BE2C (cell line): Measurements from ENCODE around the gene SNX18.

Source experiments
- DNase-seq: peaks from one replicate; pipeline ENCODE4 v3.0.0-alpha.2; 2020
- H3K27me3 ChIP-seq: fragments of 250-450 bp; sonication (Bioruptor Pico); 2 replicates; pipeline ENCODE4 v1.5.1; 2020; ENCODE audit warnings: mild to moderate bottlenecking
- H3K36me3 ChIP-seq: fragments of 250-450 bp; sonication (Bioruptor Pico); 2 replicates; pipeline ENCODE4 v1.5.1; 2020; ENCODE audit warnings: mild to moderate bottlenecking
- H3K4me1 ChIP-seq: fragments of 250-450 bp; sonication (Bioruptor Pico); 2 replicates; pipeline ENCODE4 v1.5.1; 2020
- H3K4me3 ChIP-seq: 2 replicates; pipeline ENCODE4 v1.5.1; 2011; ENCODE audit warnings: low read depth, low read length
- H3K9me3 ChIP-seq: fragments of 250-450 bp; sonication (Bioruptor Pico); 2 replicates; pipeline ENCODE4 v1.5.1; 2020
- CTCF ChIP-seq: IDR thresholded peaks from 2 replicates; pipeline ENCODE4 v1.5.1; 2012; ENCODE audit warnings: mild to moderate bottlenecking, low read depth, low read length

SNX18 gene

GRCh38 chr5:54563083-54563761, 45.7 kb downstream of the SNX18 start:
- no peak for DNase-seq
- Histone ChIP-seq H3K4me3 (no peak overlapping the region), H3K9me3 (no peaks in the 10 kb centered on the region), H3K36me3 (no peaks in the 10 kb centered on the region), H3K27me3 (no peaks in the 10 kb centered on the region), H3K4me1 (no peaks in the 10 kb centered on the region)
- no peak for TF ChIP-seq CTCF

GRCh38 chr5:54567996-54568395, 50.4 kb downstream of the SNX18 start:
- no peaks in the 10 kb centered on the region for H3K27me3 ChIP-seq
- no peaks in the 10 kb centered on the region for H3K36me3 ChIP-seq
- no peak for TF ChIP-seq CTCF
- H3K4me1 ChIP-seq: no peaks in the 10 kb centered on the region
- H3K4me3 ChIP-seq: no peak overlapping the region
- no peaks in the 10 kb centered on the region for H3K9me3 ChIP-seq
- DNase-seq: no peak

- H3K9me3 ChIP-seq: no peaks in the 10 kb centered on the region
- no peak overlapping the region for H3K4me3 ChIP-seq
- H3K27me3 ChIP-seq: no peaks in the 10 kb centered on the region
- H3K36me3 ChIP-seq: no peaks in the 10 kb centered on the region
- no peak for DNase-seq
- H3K4me1 ChIP-seq: no peaks in the 10 kb centered on the region
- TF ChIP-seq CTCF: no peak
Observed at GRCh38 chr5:54570916-54571315, 53.4 kb downstream of the SNX18 start.

DNA sequence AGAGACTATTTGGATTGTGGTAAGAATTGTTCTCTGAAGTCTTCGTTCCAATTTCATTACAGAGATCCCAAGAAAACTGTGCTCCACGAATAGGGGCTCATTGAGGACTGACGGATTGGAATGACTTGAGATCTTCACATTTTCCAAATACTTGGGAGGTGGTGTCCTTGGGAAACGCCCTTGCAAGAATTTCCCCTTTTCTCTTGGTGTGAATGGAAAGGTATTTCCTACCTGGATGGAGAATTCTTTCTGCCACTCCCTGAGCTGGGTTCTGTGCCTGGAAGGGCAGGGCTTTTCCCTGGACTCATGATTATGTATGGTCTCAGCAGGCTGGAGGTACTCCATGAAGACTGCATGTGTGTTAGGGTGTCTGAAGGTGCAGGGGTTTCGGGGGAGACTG, 53.9 kb downstream of the SNX18 start:
- DNase-seq: no peak
- Histone ChIP-seq H3K4me1 (no peaks in the 10 kb centered on the region), H3K27me3 (no peaks in the 10 kb centered on the region), H3K9me3 (no peaks in the 10 kb centered on the region), H3K36me3 (no peaks in the 10 kb centered on the region), H3K4me3 (no peak overlapping the region)
- TF ChIP-seq CTCF: no peak

- no peaks in the 10 kb centered on the region for H3K27me3 ChIP-seq
- H3K4me1 ChIP-seq: no peaks in the 10 kb centered on the region
- no peaks in the 10 kb centered on the region for H3K9me3 ChIP-seq
- no peak for DNase-seq
- H3K36me3 ChIP-seq: no peaks in the 10 kb centered on the region
- TF ChIP-seq CTCF: no peak
- no peak overlapping the region for H3K4me3 ChIP-seq
Observed at GRCh38 chr5:54573812-54574489, 56.4 kb downstream of the SNX18 start.

- H3K36me3 ChIP-seq: no peaks in the 10 kb centered on the region
- TF ChIP-seq CTCF: no peak
- no peaks in the 10 kb centered on the region for H3K27me3 ChIP-seq
- no peak for DNase-seq
- no peak overlapping the region for H3K4me3 ChIP-seq
- no peaks in the 10 kb centered on the region for H3K4me1 ChIP-seq
- no peaks in the 10 kb centered on the region for H3K9me3 ChIP-seq
Observed at GRCh38 chr5:54577528-54577927, 60.0 kb downstream of the SNX18 start.
